Limb (tissue), 2 donors: ENCODE data around the gene GRM4.

Experiments
- DNase-seq, 2 donors: peaks; one replicate each; pipeline ENCODE4 v3.0.0-alpha.2; 2016; ENCODE audit errors: extremely low spot score in 2 of 2

Gene GRM4

DNA sequence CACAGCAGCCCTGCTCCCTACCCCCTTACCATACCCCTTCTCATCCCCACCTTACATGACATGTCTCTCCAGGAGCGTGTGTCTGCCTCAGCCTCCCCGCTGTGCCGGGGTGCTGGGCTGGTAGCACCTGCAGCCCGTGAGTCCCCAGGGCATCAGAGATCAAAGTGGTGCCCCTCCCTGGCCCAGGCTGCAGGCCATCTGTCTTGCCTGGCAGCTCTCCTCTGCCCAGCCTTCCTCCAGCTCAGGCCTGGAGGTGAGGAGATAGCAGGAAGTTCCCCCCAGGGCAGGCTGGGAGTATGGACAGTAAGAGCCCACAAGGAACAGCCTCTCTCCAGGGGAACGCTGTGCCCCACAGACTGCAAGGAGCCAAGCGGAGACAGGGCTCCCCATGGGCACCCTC lies 35.3 kb downstream of the GRM4 start:
- DNase-seq: no peak

DNA sequence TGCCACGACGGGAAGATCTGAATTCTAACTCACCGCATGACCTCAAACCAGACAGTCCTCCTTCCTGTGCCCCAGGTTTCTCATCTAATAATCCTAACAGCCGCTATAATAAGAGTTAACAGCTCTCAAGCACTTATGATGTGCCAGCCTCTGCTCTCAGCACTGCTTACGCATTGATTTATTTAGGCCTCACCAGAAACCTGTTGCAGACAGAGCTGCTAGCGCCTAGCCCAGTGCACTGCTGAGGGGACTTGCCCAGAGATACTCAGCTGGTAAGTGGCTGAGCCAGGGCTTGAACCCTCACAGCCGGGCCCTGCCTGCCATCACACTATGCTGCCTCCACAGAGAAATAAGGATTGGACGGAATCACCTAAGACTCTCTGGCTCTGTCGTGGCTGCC lies 37.7 kb downstream of the GRM4 start:
- DNase-seq: no peak

DNA sequence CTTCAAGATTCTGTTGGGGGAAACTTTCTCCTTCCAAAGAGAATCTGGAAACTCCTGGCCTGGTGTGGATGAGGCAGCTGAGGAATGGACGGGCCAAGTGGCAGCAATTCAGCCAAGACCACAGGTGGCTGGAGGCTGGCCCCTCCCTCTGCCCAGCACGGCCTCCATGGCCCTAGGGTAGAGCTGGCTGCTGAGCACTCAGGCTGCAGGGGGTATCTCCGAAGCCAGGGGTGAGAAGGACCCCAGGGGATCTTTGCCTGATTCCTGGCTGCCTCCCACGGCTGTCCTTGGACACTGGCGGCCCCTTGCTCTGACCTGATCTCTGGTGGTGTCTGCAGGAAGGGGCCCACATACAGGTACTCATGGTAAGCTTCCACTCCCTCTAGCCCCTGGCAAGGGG lies 39.0 kb downstream of the GRM4 start:
- DNase-seq: no peak

DNA sequence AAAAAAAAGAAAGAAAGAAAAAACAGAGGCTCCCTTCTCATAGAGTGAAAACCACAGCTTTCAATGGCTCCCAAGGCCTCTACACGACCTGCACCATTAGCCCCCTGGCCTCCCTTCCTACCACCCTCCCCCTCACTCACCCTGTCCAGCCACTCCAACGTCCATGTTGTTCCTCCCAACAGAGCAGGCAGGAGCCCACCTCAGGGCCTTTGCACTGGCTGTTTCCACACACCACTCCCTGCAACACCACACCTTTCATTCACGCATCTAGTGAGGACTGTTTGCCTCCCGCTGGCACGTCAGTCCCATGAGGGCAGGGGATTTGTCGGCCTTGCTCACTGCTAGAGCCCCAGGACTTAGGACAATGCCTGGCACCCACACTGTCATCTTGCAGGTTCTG lies 39.5 kb downstream of the GRM4 start:
- no peak for DNase-seq

DNA sequence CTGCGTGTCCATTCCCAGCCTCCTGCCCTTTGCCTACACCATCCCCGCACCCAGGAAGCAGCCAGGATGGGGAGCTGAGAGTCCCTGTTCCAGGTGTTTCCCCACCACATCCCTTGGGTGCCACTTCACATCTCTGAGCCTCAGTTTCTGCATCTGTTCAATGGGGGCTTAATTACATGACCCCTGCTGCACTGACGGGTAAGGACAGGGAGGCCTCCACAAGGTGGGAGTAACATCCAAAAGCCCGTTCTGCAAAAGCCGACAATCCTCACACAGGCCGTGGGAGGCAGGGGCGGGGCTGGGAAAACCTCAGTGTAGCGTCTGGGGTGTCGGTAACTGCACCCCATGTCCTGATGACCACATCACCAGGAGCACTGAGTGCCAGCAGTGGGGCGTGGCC lies 41.3 kb downstream of the GRM4 start:
- DNase-seq: no peak

DNA sequence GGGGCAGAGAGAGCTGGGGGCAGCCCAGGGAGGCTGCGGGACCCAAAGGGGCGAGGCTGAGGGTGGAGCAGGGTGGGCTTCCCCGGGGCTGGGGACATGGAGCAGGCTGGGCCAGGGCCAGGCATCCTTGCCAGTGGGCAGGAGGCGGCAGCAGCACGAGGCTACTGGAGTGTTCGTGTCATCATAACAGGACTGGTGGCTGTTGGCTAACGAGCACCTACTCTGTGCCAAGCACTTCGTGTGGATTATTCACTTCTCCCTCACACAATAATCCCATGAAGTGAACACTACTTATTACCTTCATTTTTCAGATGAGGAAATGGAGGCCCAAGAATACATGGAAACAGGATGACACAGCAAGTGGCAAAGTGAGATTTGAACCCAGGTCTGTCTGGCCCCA lies 41.7 kb downstream of the GRM4 start:
- DNase-seq: no peak

GRCh38 chr6:34103321-34103720 lies 42.6 kb downstream of the GRM4 start:
- no peak for DNase-seq

DNA sequence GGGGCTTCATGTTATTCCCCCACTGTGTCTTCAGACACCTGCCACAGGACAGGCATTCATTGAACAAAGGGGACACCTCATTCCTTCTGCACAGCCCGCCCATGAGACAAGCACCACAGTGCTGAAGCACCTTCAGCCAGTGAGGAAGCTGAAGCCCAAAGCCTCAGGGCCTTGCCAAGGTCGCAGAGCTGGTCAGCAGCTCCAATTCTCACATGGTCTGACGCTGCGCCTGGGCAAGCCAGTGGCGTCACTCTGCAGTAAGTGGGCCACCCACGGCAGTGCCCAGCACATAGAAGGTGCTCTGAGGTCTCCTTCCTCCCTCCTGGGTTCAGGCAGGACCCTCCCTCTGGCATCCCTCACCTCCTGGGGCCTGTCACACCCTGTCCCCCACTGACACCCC lies 43.2 kb downstream of the GRM4 start:
- DNase-seq: no peak

DNA sequence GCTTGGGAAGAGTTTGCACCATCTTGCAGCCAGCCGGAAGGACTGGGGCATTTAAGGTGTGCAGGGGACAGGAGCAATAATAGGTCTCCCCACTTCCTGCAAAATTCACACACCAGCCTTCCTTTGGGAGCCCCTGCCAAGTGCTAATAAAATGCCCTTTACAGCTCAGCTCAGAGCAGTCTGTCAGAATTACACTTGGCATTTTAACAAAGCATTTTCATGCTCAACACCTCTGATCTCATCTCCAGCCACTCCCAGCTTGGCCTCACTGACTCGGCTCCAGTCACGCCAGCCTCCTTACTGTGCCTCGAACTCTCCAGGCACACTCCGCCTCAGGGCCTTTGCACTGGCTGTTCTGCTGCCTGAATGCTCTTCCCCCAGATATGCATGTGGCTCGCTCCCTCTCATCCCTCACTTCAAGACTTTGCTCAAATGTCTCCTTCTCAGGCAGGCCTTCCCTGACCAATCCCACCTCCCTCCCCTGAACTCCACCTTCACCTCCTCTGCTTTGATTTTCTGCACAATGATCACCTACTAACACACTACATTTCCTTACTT lies 43.7 kb downstream of the GRM4 start:
- no peak for DNase-seq

DNA sequence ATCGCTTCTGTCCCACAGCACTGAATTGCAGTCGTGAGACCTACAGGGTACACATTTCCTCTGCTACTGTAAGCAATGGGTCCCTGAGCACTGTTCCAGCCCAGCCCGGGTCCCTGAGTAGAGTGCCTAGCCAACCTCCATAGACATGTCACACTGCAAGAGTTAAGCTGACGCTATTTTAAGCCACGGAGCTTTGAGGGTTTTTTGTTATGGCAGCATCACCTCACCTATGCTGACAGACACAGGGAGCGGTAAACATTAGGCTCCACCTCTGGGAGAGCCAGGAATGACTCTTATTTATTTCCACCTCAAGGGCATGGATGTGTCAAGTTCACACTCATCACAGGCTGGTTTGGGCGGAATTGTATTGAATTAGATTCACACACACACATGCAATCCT lies 45.1 kb downstream of the GRM4 start:
- DNase-seq: no peak

GRCh38 chr6:34099878-34100277 lies 46.0 kb downstream of the GRM4 start:
- no peak for DNase-seq

DNA sequence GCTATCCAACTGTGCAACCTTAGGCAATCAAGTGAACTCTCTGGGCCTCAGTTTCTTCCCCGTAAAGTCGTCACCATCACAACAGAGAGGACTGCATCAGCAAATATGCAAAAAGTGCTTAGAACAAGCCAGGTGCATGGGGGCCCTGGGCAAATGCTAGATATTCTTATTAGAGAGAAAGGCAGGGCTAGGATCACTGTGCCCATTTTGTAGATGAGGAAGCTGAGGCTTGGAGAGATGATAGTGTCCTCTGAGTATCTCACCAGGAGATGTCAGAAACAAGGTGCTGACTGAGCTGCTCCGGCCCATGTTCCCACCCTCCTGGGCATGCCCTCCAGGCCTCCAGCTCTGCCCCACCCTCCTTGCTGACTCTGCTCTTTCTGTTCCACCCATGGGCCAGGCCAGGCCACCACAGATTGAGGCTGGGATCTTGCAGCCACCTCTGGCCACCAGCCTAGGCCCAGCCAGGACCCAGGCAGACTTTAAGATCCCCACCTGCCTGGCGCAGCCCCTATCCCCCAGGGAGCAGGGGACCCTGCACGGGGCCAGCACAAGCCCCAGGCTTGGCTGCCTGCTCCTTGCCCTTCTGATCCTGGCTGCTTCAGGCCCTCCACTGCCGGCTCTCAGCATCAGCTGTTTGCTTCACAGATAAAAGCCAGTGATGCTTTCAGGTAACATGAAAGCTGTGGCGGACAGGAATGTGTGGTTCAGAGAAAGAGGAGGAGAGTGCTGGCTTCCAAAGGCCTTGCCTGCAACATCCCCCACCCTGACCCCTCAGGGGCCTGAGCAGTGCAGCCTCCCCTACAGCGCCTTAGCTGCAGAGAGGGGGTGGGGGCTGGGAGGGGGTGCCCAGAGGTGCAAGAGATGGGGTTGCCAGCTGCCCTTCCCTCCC lies 47.6 kb downstream of the GRM4 start:
- no peak for DNase-seq

DNA sequence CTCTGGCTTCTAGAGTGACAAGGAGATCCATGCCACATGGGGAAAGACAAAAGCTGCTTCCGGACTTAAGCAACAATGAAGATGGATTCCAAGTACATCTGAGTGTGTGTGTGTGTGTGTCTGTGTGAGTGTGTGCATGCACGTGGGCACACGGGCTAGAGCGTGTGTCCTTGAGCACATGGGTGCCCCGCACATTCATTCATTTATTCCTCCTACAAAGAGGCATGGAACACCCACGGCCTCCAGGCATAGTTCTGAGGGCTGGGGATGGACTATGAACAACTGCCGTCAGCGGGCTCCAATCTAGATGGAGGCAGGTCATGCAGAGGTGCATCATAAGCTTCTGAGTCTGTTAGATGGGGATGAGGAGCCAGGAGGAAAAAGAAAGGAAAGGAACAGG lies 49.1 kb downstream of the GRM4 start:
- no peak for DNase-seq

GRCh38 chr6:34096193-34096592 lies 49.7 kb downstream of the GRM4 start:
- no peak for DNase-seq

GRCh38 chr6:34095741-34096140 lies 50.1 kb downstream of the GRM4 start:
- no peak for DNase-seq

DNA sequence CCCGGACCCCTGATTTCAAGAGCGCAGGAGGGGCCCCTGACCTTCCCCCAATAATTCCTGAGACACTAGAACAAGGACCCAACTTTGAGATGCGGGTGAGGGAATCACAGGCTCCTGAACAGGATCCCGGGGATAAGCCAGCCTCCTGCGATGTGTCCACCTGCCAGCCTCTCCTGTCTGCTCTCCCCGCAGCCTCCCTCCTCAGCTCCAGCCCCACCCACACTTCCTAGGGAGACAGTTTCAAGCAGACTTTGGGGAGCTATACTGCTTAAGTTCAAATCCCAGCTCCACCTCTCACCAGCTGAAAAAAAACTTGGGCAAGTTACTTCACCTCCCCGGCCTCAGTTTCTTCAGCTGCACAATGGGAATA lies 50.8 kb downstream of the GRM4 start:
- DNase-seq: no peak

- DNase-seq: no peak
Observed at GRCh38 chr6:34094474-34095135, 51.3 kb downstream of the GRM4 start.

- no peak for DNase-seq
Observed at GRCh38 chr6:34093854-34094430, 51.9 kb downstream of the GRM4 start.

DNA sequence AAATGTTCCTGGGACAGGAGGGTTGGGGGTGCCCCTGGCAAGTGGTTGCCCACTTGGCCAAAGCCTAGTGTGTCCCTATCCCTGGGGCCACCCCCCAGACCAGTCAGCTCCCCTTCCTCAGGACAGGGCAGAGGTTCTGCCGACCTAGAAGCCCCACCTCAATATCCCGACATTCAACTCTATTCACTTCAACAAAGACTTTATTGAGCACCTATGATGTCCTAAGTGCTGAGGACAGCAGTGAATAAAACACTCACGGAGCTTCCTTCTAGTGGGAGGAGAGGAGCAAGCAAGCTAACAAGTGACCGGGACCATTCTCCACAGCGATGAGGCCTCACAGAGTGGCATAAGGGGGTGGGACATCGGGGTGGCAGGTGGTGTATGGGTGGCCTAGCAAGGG lies 52.7 kb downstream of the GRM4 start:
- DNase-seq: no peak

DNA sequence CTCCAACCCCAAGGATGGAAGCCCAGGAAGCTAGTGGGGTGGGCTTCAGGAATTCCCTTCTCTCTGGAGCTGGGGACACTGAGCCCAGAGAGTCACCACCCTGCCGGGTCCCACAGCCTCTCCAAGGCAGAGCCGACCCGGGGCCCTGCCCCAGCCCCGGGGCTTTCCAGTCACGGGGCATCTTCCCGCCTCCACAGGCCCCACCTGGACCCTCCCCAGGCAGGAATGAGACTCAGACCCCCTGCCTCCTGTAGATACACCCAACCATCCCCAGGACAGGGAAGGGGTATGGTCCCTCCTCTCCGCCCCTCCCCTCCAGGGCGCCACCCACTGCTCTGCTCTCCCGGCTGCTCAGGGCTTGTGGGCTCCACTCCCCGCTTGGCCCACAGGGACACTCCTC lies 53.3 kb downstream of the GRM4 start:
- DNase-seq: no peak

GRCh38 chr6:34090935-34091334 lies 55.0 kb downstream of the GRM4 start:
- DNase-seq: no peak

GRCh38 chr6:34090529-34090928 lies 55.4 kb downstream of the GRM4 start:
- no peak for DNase-seq

DNA sequence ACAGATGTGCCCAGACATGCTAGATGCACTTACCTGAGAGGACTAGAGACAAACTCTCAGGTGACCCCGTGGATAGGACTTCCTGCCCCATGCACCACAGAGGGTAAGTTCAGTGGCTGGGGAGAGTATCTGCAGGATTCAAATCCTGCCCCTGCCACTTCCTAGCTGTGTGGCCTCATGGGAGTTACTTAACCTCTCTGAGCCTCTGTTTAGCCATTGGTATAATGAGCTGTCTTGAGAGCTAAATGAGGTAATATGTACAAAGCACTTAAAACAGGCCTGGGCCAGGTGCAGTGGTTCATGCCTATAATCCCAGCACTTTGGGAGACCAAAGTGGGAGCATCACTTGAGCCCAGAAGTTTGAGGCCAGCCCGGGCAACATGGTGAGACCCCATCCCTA lies 59.3 kb downstream of the GRM4 start:
- DNase-seq: no peak
